Right lobe of liver (tissue), 4 donors: ENCODE results near the gene DOCK6.

Experiments used
- CTCF ChIP-seq, 4 donors: fragments of 200-600 bp in 3 of 4; fragments of 450-650 bp in 1 of 4; IDR thresholded peaks; one replicate each; pipeline versions ENCODE4 v1.5.1 to v1.8.0; 2016 to 2022; ENCODE audit warnings: antibody characterized with exemption in 4 of 4, mild to moderate bottlenecking in 2 of 4
- POLR2A ChIP-seq: fragments of 450-650 bp; IDR thresholded peaks from one replicate; pipeline ENCODE4 v1.6.1; 2017; ENCODE audit warnings: antibody characterized with exemption, mild to moderate bottlenecking
- donor health status: DM: no; HTN: no; CAD: no.
- donor health status: DM: no; HTN: no; CAD: no.
- donor health status: DM: no; HTN: yes; CAD: no.

GRCh38 chr19:11194173-11194572 is 68.2 kb downstream of the DOCK6 start:
- no peak for TF ChIP-seq CTCF (IDR thresholded peaks at IDR 0.05)
- no peak for TF ChIP-seq POLR2A
